ENCODE results near the gene SUFU.

Gene SUFU

GRCh38 chr10:102616066-102616770, 112.4 kb downstream of the SUFU start:
- Mint-ChIP-seq H3K9me3 (no peaks in the 10 kb centered on the region), H3K36me3 (ENCODE audit: low read depth) (no peaks in the 10 kb centered on the region), H3K4me3 (no peak overlapping the region), H3K27me3 (no peaks in the 10 kb centered on the region), H3K4me1 (peaks cover 26% of the 10 kb centered on the region), H3K27ac (no peak overlapping the region)
- ATAC-seq (no peak), DNase-seq (no peak)

- H3K9me3 Mint-ChIP-seq = no peaks in the 10 kb centered on the region
- DNase-seq = no peak
- no peaks in the 10 kb centered on the region for H3K36me3 Mint-ChIP-seq (ENCODE audit: low read depth)
- H3K27ac Mint-ChIP-seq = no peak overlapping the region
- no peaks in the 10 kb centered on the region for H3K27me3 Mint-ChIP-seq
- ATAC-seq = no peak
- no peak overlapping the region for H3K4me3 Mint-ChIP-seq
- peaks cover 18% of the 10 kb centered on the region for H3K4me1 Mint-ChIP-seq
Measured at GRCh38 chr10:102617041-102617440, 113.3 kb downstream of the SUFU start.

GRCh38 chr10:102617816-102618215, 114.0 kb downstream of the SUFU start:
- no peak for ATAC-seq
- no peaks in the 10 kb centered on the region for H3K27me3 Mint-ChIP-seq
- no peaks in the 10 kb centered on the region for H3K36me3 Mint-ChIP-seq (ENCODE audit: low read depth)
- H3K4me1 Mint-ChIP-seq = peaks cover 10% of the 10 kb centered on the region
- no peak overlapping the region for H3K27ac Mint-ChIP-seq
- no peak overlapping the region for H3K4me3 Mint-ChIP-seq
- H3K9me3 Mint-ChIP-seq = no peaks in the 10 kb centered on the region
- no peak for DNase-seq

GRCh38 chr10:102619281-102619981, 115.7 kb downstream of the SUFU start:
- Mint-ChIP-seq H3K9me3 (no peaks in the 10 kb centered on the region), H3K36me3 (ENCODE audit: low read depth) (no peaks in the 10 kb centered on the region), H3K27ac (no peak overlapping the region), H3K27me3 (no peaks in the 10 kb centered on the region), H3K4me1 (peaks cover 1% of the 10 kb centered on the region), H3K4me3 (no peak overlapping the region)
- no peak for DNase-seq
- no peak for ATAC-seq

GRCh38 chr10:102620138-102620590, 116.4 kb downstream of the SUFU start:
- H3K36me3 Mint-ChIP-seq (ENCODE audit: low read depth) = no peaks in the 10 kb centered on the region
- ATAC-seq = no peak
- no peak overlapping the region for H3K27ac Mint-ChIP-seq
- H3K4me3 Mint-ChIP-seq = no peak overlapping the region
- DNase-seq = no peak
- peaks cover under 1% of the 10 kb centered on the region for H3K4me1 Mint-ChIP-seq
- no peaks in the 10 kb centered on the region for H3K27me3 Mint-ChIP-seq
- H3K9me3 Mint-ChIP-seq = no peaks in the 10 kb centered on the region

- Mint-ChIP-seq H3K27me3 (no peaks in the 10 kb centered on the region), H3K4me1 (no peaks in the 10 kb centered on the region), H3K36me3 (ENCODE audit: low read depth) (no peaks in the 10 kb centered on the region), H3K4me3 (no peak overlapping the region), H3K27ac (no peak overlapping the region), H3K9me3 (no peaks in the 10 kb centered on the region)
- DNase-seq (no peak), ATAC-seq (no peak)
Measured at GRCh38 chr10:102620591-102621442, 117.0 kb downstream of the SUFU start.

- Mint-ChIP-seq H3K27me3 (no peaks in the 10 kb centered on the region), H3K27ac (no peak overlapping the region), H3K4me1 (no peaks in the 10 kb centered on the region), H3K4me3 (no peak overlapping the region), H3K9me3 (no peaks in the 10 kb centered on the region), H3K36me3 (ENCODE audit: low read depth) (no peaks in the 10 kb centered on the region)
- ATAC-seq (no peak), DNase-seq (no peak)
Measured at GRCh38 chr10:102621443-102622325, 117.9 kb downstream of the SUFU start.

GRCh38 chr10:102624094-102624493, 120.3 kb downstream of the SUFU start:
- no peaks in the 10 kb centered on the region for H3K4me1 Mint-ChIP-seq
- DNase-seq (no peak), ATAC-seq (no peak)
- H3K27ac Mint-ChIP-seq = no peak overlapping the region
- no peaks in the 10 kb centered on the region for H3K36me3 Mint-ChIP-seq (ENCODE audit: low read depth)
- H3K4me3 Mint-ChIP-seq = no peak overlapping the region
- no peaks in the 10 kb centered on the region for H3K9me3 Mint-ChIP-seq
- no peaks in the 10 kb centered on the region for H3K27me3 Mint-ChIP-seq

- Mint-ChIP-seq H3K9me3 (no peaks in the 10 kb centered on the region), H3K4me1 (no peaks in the 10 kb centered on the region), H3K4me3 (no peak overlapping the region), H3K36me3 (ENCODE audit: low read depth) (no peaks in the 10 kb centered on the region), H3K27ac (no peak overlapping the region), H3K27me3 (no peaks in the 10 kb centered on the region)
- DNase-seq = no peak
- no peak for ATAC-seq
Measured at GRCh38 chr10:102624751-102625645, 121.2 kb downstream of the SUFU start.

GRCh38 chr10:102626026-102626685, 122.4 kb downstream of the SUFU start:
- no peak for DNase-seq
- no peak overlapping the region for H3K27ac Mint-ChIP-seq
- no peaks in the 10 kb centered on the region for H3K9me3 Mint-ChIP-seq
- no peak overlapping the region for H3K4me3 Mint-ChIP-seq
- ATAC-seq = no peak
- peaks cover 2% of the 10 kb centered on the region for H3K4me1 Mint-ChIP-seq
- no peaks in the 10 kb centered on the region for H3K36me3 Mint-ChIP-seq (ENCODE audit: low read depth)
- H3K27me3 Mint-ChIP-seq = no peaks in the 10 kb centered on the region

GRCh38 chr10:102627291-102627735, 123.5 kb downstream of the SUFU start:
- no peak overlapping the region for H3K4me3 Mint-ChIP-seq
- ATAC-seq = no peak
- DNase-seq = no peak
- H3K36me3 Mint-ChIP-seq (ENCODE audit: low read depth) = no peaks in the 10 kb centered on the region
- no peaks in the 10 kb centered on the region for H3K9me3 Mint-ChIP-seq
- H3K27me3 Mint-ChIP-seq = no peaks in the 10 kb centered on the region
- peaks cover 3% of the 10 kb centered on the region for H3K4me1 Mint-ChIP-seq
- H3K27ac Mint-ChIP-seq = no peak overlapping the region

GRCh38 chr10:102627736-102628293, 124.0 kb downstream of the SUFU start:
- H3K4me1 Mint-ChIP-seq = peaks cover 8% of the 10 kb centered on the region
- no peaks in the 10 kb centered on the region for H3K36me3 Mint-ChIP-seq (ENCODE audit: low read depth)
- H3K4me3 Mint-ChIP-seq = no peak overlapping the region
- no peaks in the 10 kb centered on the region for H3K27me3 Mint-ChIP-seq
- no peak for DNase-seq
- no peaks in the 10 kb centered on the region for H3K9me3 Mint-ChIP-seq
- H3K27ac Mint-ChIP-seq = no peak overlapping the region
- no peak for ATAC-seq

All from activated naive CD8-positive, alpha-beta T cell treated with anti-CD3 and anti-CD28 coated beads, Interleukin-2, amount 50 U/mL, for 24 hours (primary cell).